ENCODE data around the gene FASN.

Gene FASN

GRCh38 chr17:82049521-82049971 is 48.5 kb downstream of the FASN start:
- Histone ChIP-seq H3K9ac (ENCODE audit: low read depth in 1 of 2, low read length in 2 of 2) (no peak overlapping the region), H3K27me3 (ENCODE audit: control insufficient read depth in 2 of 2, insufficient read depth in 2 of 2, low read length in 2 of 2) (no peaks in the 10 kb centered on the region), H3K4me1 (ENCODE audit: control insufficient read depth in 2 of 2, insufficient read depth in 2 of 2, low read length in 2 of 2) (peaks cover 14 to 20% of the 10 kb centered on the region in 2 donors), H3K36me3 (ENCODE audit: control insufficient read depth in 2 of 2, insufficient read depth in 2 of 2, low read length in 2 of 2) (peaks cover 10 to 15% of the 10 kb centered on the region in 2 donors), H3K4me3 (ENCODE audit: low read length in 2 of 2) (no peak overlapping the region), H3K9me3 (ENCODE audit: control insufficient read depth in 2 of 2, low read length in 2 of 2) (no peaks in the 10 kb centered on the region), H3K27ac (ENCODE audit: low read depth in 2 of 2, low read length in 2 of 2) (no peak overlapping the region)

- Histone ChIP-seq H3K4me3 (ENCODE audit: low read length in 2 of 2) (no peak overlapping the region), H3K4me1 (ENCODE audit: control insufficient read depth in 2 of 2, insufficient read depth in 2 of 2, low read length in 2 of 2) (peaks cover 14 to 20% of the 10 kb centered on the region in 2 donors), H3K27ac (ENCODE audit: low read depth in 2 of 2, low read length in 2 of 2) (no peak overlapping the region), H3K9me3 (ENCODE audit: control insufficient read depth in 2 of 2, low read length in 2 of 2) (no peaks in the 10 kb centered on the region), H3K36me3 (ENCODE audit: control insufficient read depth in 2 of 2, insufficient read depth in 2 of 2, low read length in 2 of 2) (peaks cover 6 to 12% of the 10 kb centered on the region in 2 donors), H3K27me3 (ENCODE audit: control insufficient read depth in 2 of 2, insufficient read depth in 2 of 2, low read length in 2 of 2) (no peaks in the 10 kb centered on the region), H3K9ac (ENCODE audit: low read depth in 1 of 2, low read length in 2 of 2) (no peak overlapping the region)
Observed at GRCh38 chr17:82049106-82049505, 48.9 kb downstream of the FASN start.

GRCh38 chr17:82048571-82048971 is 49.5 kb downstream of the FASN start:
- no peaks in the 10 kb centered on the region for H3K9me3 ChIP-seq (ENCODE audit: control insufficient read depth in 2 of 2, low read length in 2 of 2)
- peaks cover 3 to 8% of the 10 kb centered on the region in 2 donors for H3K36me3 ChIP-seq (ENCODE audit: control insufficient read depth in 2 of 2, insufficient read depth in 2 of 2, low read length in 2 of 2)
- no peaks in the 10 kb centered on the region for H3K27me3 ChIP-seq (ENCODE audit: control insufficient read depth in 2 of 2, insufficient read depth in 2 of 2, low read length in 2 of 2)
- no peak overlapping the region for H3K27ac ChIP-seq (ENCODE audit: low read depth in 2 of 2, low read length in 2 of 2)
- H3K4me3 ChIP-seq (ENCODE audit: low read length in 2 of 2): no peak overlapping the region
- H3K9ac ChIP-seq (ENCODE audit: low read depth in 1 of 2, low read length in 2 of 2): no peak overlapping the region
- H3K4me1 ChIP-seq (ENCODE audit: control insufficient read depth in 2 of 2, insufficient read depth in 2 of 2, low read length in 2 of 2): peaks cover 14 to 20% of the 10 kb centered on the region in 2 donors

GRCh38 chr17:82047914-82048570 is 50.0 kb downstream of the FASN start:
- Histone ChIP-seq H3K9ac (ENCODE audit: low read depth in 1 of 2, low read length in 2 of 2) (no peak overlapping the region), H3K36me3 (ENCODE audit: control insufficient read depth in 2 of 2, insufficient read depth in 2 of 2, low read length in 2 of 2) (peaks cover 3 to 8% of the 10 kb centered on the region in 2 donors), H3K9me3 (ENCODE audit: control insufficient read depth in 2 of 2, low read length in 2 of 2) (no peaks in the 10 kb centered on the region), H3K27me3 (ENCODE audit: control insufficient read depth in 2 of 2, insufficient read depth in 2 of 2, low read length in 2 of 2) (no peaks in the 10 kb centered on the region), H3K27ac (ENCODE audit: low read depth in 2 of 2, low read length in 2 of 2) (no peak overlapping the region), H3K4me1 (ENCODE audit: control insufficient read depth in 2 of 2, insufficient read depth in 2 of 2, low read length in 2 of 2) (peaks cover 12 to 15% of the 10 kb centered on the region in 2 donors), H3K4me3 (ENCODE audit: low read length in 2 of 2) (no peak overlapping the region)

- Histone ChIP-seq H3K4me1 (ENCODE audit: control insufficient read depth in 2 of 2, insufficient read depth in 2 of 2, low read length in 2 of 2) (peaks cover 5 to 8% of the 10 kb centered on the region in 2 donors), H3K9ac (ENCODE audit: low read depth in 1 of 2, low read length in 2 of 2) (no peak overlapping the region), H3K36me3 (ENCODE audit: control insufficient read depth in 2 of 2, insufficient read depth in 2 of 2, low read length in 2 of 2) (peaks cover 3 to 8% of the 10 kb centered on the region in 2 donors), H3K27me3 (ENCODE audit: control insufficient read depth in 2 of 2, insufficient read depth in 2 of 2, low read length in 2 of 2) (no peaks in the 10 kb centered on the region), H3K4me3 (ENCODE audit: low read length in 2 of 2) (no peak overlapping the region), H3K27ac (ENCODE audit: low read depth in 2 of 2, low read length in 2 of 2) (no peak overlapping the region), H3K9me3 (ENCODE audit: control insufficient read depth in 2 of 2, low read length in 2 of 2) (no peaks in the 10 kb centered on the region)
Observed at GRCh38 chr17:82047379-82047778, 50.7 kb downstream of the FASN start.

- H3K9ac ChIP-seq (ENCODE audit: low read depth in 1 of 2, low read length in 2 of 2): no peak overlapping the region
- no peaks in the 10 kb centered on the region for H3K27me3 ChIP-seq (ENCODE audit: control insufficient read depth in 2 of 2, insufficient read depth in 2 of 2, low read length in 2 of 2)
- no peaks in the 10 kb centered on the region for H3K9me3 ChIP-seq (ENCODE audit: control insufficient read depth in 2 of 2, low read length in 2 of 2)
- H3K27ac ChIP-seq (ENCODE audit: low read depth in 2 of 2, low read length in 2 of 2): no peak overlapping the region
- H3K4me3 ChIP-seq (ENCODE audit: low read length in 2 of 2): no peak overlapping the region
- H3K36me3 ChIP-seq (ENCODE audit: control insufficient read depth in 2 of 2, insufficient read depth in 2 of 2, low read length in 2 of 2): peaks cover 3 to 8% of the 10 kb centered on the region in 2 donors
- peaks cover 4 to 6% of the 10 kb centered on the region in 2 donors for H3K4me1 ChIP-seq (ENCODE audit: control insufficient read depth in 2 of 2, insufficient read depth in 2 of 2, low read length in 2 of 2)
Observed at GRCh38 chr17:82046903-82047302, 51.1 kb downstream of the FASN start.

- peaks cover 3 to 8% of the 10 kb centered on the region in 2 donors for H3K36me3 ChIP-seq (ENCODE audit: control insufficient read depth in 2 of 2, insufficient read depth in 2 of 2, low read length in 2 of 2)
- H3K9me3 ChIP-seq (ENCODE audit: control insufficient read depth in 2 of 2, low read length in 2 of 2): no peaks in the 10 kb centered on the region
- no peak overlapping the region for H3K9ac ChIP-seq (ENCODE audit: low read depth in 1 of 2, low read length in 2 of 2)
- H3K27me3 ChIP-seq (ENCODE audit: control insufficient read depth in 2 of 2, insufficient read depth in 2 of 2, low read length in 2 of 2): no peaks in the 10 kb centered on the region
- H3K4me1 ChIP-seq (ENCODE audit: control insufficient read depth in 2 of 2, insufficient read depth in 2 of 2, low read length in 2 of 2): peaks cover 4 to 6% of the 10 kb centered on the region in 2 donors
- H3K27ac ChIP-seq (ENCODE audit: low read depth in 2 of 2, low read length in 2 of 2): no peak overlapping the region
- H3K4me3 ChIP-seq (ENCODE audit: low read length in 2 of 2): no peak overlapping the region
Observed at GRCh38 chr17:82045936-82046484, 52.0 kb downstream of the FASN start.

- Histone ChIP-seq H3K4me1 (ENCODE audit: control insufficient read depth in 2 of 2, insufficient read depth in 2 of 2, low read length in 2 of 2) (no peaks in the 10 kb centered on the region), H3K4me3 (ENCODE audit: low read length in 2 of 2) (no peak overlapping the region), H3K36me3 (ENCODE audit: control insufficient read depth in 2 of 2, insufficient read depth in 2 of 2, low read length in 2 of 2) (peaks cover 3 to 8% of the 10 kb centered on the region in 2 donors), H3K9me3 (ENCODE audit: control insufficient read depth in 2 of 2, low read length in 2 of 2) (no peaks in the 10 kb centered on the region), H3K9ac (ENCODE audit: low read depth in 1 of 2, low read length in 2 of 2) (no peak overlapping the region), H3K27ac (ENCODE audit: low read depth in 2 of 2, low read length in 2 of 2) (no peak overlapping the region), H3K27me3 (ENCODE audit: control insufficient read depth in 2 of 2, insufficient read depth in 2 of 2, low read length in 2 of 2) (no peaks in the 10 kb centered on the region)
Observed at GRCh38 chr17:82043507-82043906, 54.5 kb downstream of the FASN start.

- no peaks in the 10 kb centered on the region for H3K27me3 ChIP-seq (ENCODE audit: control insufficient read depth in 2 of 2, insufficient read depth in 2 of 2, low read length in 2 of 2)
- H3K9me3 ChIP-seq (ENCODE audit: control insufficient read depth in 2 of 2, low read length in 2 of 2): no peaks in the 10 kb centered on the region
- H3K27ac ChIP-seq (ENCODE audit: low read depth in 2 of 2, low read length in 2 of 2): no peak overlapping the region
- H3K4me1 ChIP-seq (ENCODE audit: control insufficient read depth in 2 of 2, insufficient read depth in 2 of 2, low read length in 2 of 2): peaks cover 4 to 5% of the 10 kb centered on the region in 2 donors
- peaks cover 3 to 8% of the 10 kb centered on the region in 2 donors for H3K36me3 ChIP-seq (ENCODE audit: control insufficient read depth in 2 of 2, insufficient read depth in 2 of 2, low read length in 2 of 2)
- no peak overlapping the region for H3K9ac ChIP-seq (ENCODE audit: low read depth in 1 of 2, low read length in 2 of 2)
- H3K4me3 ChIP-seq (ENCODE audit: low read length in 2 of 2): no peak overlapping the region
Observed at GRCh38 chr17:82042649-82043048, 55.4 kb downstream of the FASN start.

GRCh38 chr17:82041144-82041814 is 56.8 kb downstream of the FASN start:
- H3K9me3 ChIP-seq (ENCODE audit: control insufficient read depth in 2 of 2, low read length in 2 of 2): no peaks in the 10 kb centered on the region
- H3K27ac ChIP-seq (ENCODE audit: low read depth in 2 of 2, low read length in 2 of 2): no peak overlapping the region
- H3K36me3 ChIP-seq (ENCODE audit: control insufficient read depth in 2 of 2, insufficient read depth in 2 of 2, low read length in 2 of 2): no peaks in the 10 kb centered on the region
- H3K27me3 ChIP-seq (ENCODE audit: control insufficient read depth in 2 of 2, insufficient read depth in 2 of 2, low read length in 2 of 2): no peaks in the 10 kb centered on the region
- no peak overlapping the region for H3K4me3 ChIP-seq (ENCODE audit: low read length in 2 of 2)
- peaks cover 10 to 11% of the 10 kb centered on the region in 2 donors for H3K4me1 ChIP-seq (ENCODE audit: control insufficient read depth in 2 of 2, insufficient read depth in 2 of 2, low read length in 2 of 2)
- no peak overlapping the region for H3K9ac ChIP-seq (ENCODE audit: low read depth in 1 of 2, low read length in 2 of 2)

Data from mucosa of rectum (tissue), 2 donors.